OCI-LY7 (cell line): ENCODE results near the gene CFAP57.

Experiments used
- EZH2phosphoT487 ChIP-seq: fragments of 200-600 bp; sonication (generic); IDR thresholded peaks from 2 replicates; pipeline ENCODE4 v1.6.1; 2018; ENCODE audit warnings: low read depth, borderline replicate concordance, mild to moderate bottlenecking, mixed run types, antibody characterized with exemption, low read length, moderate library complexity, mixed read lengths
- TF ChIP-seq, protein P1 (sequence below): fragments of 200-600 bp; sonication (generic); conservative IDR thresholded peaks from 2 replicates; pipeline ENCODE4 v1.5.1; 2014; ENCODE audit warnings: mild to moderate bottlenecking, antibody characterized with exemption, low read length, moderate library complexity, mixed read lengths

- TF ChIP-seq EZH2phosphoT487, result no peak
- TF ChIP-seq, protein P1, sequence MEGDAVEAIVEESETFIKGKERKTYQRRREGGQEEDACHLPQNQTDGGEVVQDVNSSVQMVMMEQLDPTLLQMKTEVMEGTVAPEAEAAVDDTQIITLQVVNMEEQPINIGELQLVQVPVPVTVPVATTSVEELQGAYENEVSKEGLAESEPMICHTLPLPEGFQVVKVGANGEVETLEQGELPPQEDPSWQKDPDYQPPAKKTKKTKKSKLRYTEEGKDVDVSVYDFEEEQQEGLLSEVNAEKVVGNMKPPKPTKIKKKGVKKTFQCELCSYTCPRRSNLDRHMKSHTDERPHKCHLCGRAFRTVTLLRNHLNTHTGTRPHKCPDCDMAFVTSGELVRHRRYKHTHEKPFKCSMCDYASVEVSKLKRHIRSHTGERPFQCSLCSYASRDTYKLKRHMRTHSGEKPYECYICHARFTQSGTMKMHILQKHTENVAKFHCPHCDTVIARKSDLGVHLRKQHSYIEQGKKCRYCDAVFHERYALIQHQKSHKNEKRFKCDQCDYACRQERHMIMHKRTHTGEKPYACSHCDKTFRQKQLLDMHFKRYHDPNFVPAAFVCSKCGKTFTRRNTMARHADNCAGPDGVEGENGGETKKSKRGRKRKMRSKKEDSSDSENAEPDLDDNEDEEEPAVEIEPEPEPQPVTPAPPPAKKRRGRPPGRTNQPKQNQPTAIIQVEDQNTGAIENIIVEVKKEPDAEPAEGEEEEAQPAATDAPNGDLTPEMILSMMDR, result no peak
These were observed 131.6 kb downstream of the CFAP57 start for GRCh38 chr1:43303471-43304313.
